OCI-LY7 (cell line): ENCODE data around the gene MYBPC2. TPM values are rescaled to one million over a fixed set of nuclear protein-coding genes. Genes with fewer than 3 reads are reported as not detected.

Experiments used
- BruUV-seq: library from RNA; stranded (reverse); fragments of 400-500 nt; replicated peaks from 2 replicates; lab custom pipeline; 2021; lab: Mats Ljungman, UMichigan
- CTCF ChIA-PET: fragments of 300-600 bp; sonication (Branson Sonifier 250); formaldehyde crosslinking; loops from one replicate; lab custom pipeline; 2022; ENCODE audit warnings: antibody characterized with exemption; ENCODE audit not compliant: unreplicated experiment; lab: Charles Lee
- POLR2A ChIA-PET: fragments of 300-600 bp; sonication (Branson Sonifier 250); formaldehyde crosslinking; loops from one replicate; lab custom pipeline; 2022; ENCODE audit warnings: antibody characterized with exemption; lab: Charles Lee
- DNase-seq: peaks from one replicate; pipeline ENCODE4 v3.0.0-alpha.2; 2015; ENCODE audit warnings: low spot score
- H2AFZ ChIP-seq: fragments of 200-600 bp; sonication (generic), shearing (Covaris generic); 2 replicates; pipeline ENCODE4 v1.6.1; 2014; ENCODE audit warnings: mild to moderate bottlenecking, antibody characterized with exemption, low read length, moderate library complexity
- H3K27ac ChIP-seq: fragments of 200-600 bp; sonication (generic); 2 replicates; pipeline ENCODE4 v1.5.1; 2014; ENCODE audit warnings: mixed run types, low read depth, mild to moderate bottlenecking, moderate library complexity, low read length, inconsistent platforms; ENCODE audit not compliant: poor library complexity, severe bottlenecking
- H3K36me3 ChIP-seq: fragments of 200-600 bp; sonication (generic); 2 replicates; pipeline ENCODE4 v1.6.1; 2014; ENCODE audit warnings: mild to moderate bottlenecking, antibody characterized with exemption, low read length, moderate library complexity, mixed read lengths; ENCODE audit not compliant: insufficient read depth
- H3K4me1 ChIP-seq: fragments of 200-600 bp; sonication (generic); 2 replicates; pipeline ENCODE4 v1.5.1; 2014; ENCODE audit warnings: mild to moderate bottlenecking, low read length; ENCODE audit not compliant: insufficient read depth, poor library complexity, severe bottlenecking
- H3K4me2 ChIP-seq: fragments of 200-600 bp; sonication (generic); 2 replicates; pipeline ENCODE4 v1.6.1; 2014; ENCODE audit warnings: mild to moderate bottlenecking, low read length
- H3K4me3 ChIP-seq: fragments of 200-600 bp; sonication (generic); 2 replicates; pipeline ENCODE4 v1.5.1; 2014; ENCODE audit warnings: mild to moderate bottlenecking, low read depth, low read length; ENCODE audit not compliant: poor library complexity, severe bottlenecking
- H3K79me2 ChIP-seq: fragments of 200-600 bp; sonication (generic); 2 replicates; pipeline ENCODE4 v1.6.1; 2016; ENCODE audit warnings: low read depth, mild to moderate bottlenecking, low read length, moderate library complexity, mixed read lengths; ENCODE audit not compliant: insufficient read depth
- H3K9me2 ChIP-seq: fragments of 200-600 bp; sonication (generic); 2 replicates; pipeline ENCODE4 v1.6.1; 2016; ENCODE audit warnings: mild to moderate bottlenecking, low read length, mixed read lengths; ENCODE audit not compliant: insufficient read depth
- H3K9me3 ChIP-seq: fragments of 200-600 bp; sonication (generic); 2 replicates; pipeline ENCODE4 v1.6.1; 2014; ENCODE audit warnings: mild to moderate bottlenecking, mixed run types, low read length, mixed read lengths
- H4K20me1 ChIP-seq: fragments of 200-600 bp; sonication (generic); 2 replicates; pipeline ENCODE4 v1.6.1; 2014; ENCODE audit warnings: mild to moderate bottlenecking, antibody characterized with exemption, low read length, moderate library complexity, mixed read lengths; ENCODE audit not compliant: insufficient read depth
- EZH2phosphoT487 ChIP-seq: fragments of 200-600 bp; sonication (generic); IDR thresholded peaks from 2 replicates; pipeline ENCODE4 v1.6.1; 2018; ENCODE audit warnings: low read depth, borderline replicate concordance, mild to moderate bottlenecking, mixed run types, antibody characterized with exemption, low read length, moderate library complexity, mixed read lengths
- intact Hi-C: fragments of 100-400 bp; cut with micrococcal nuclease; formaldehyde crosslinking; loops from one replicate; pipeline ENCODE4 v1.10.0; 2022; ENCODE audit not compliant: unreplicated experiment
- total RNA-seq, 2 experiments: library from RNA; depleted of rRNA in 1 of 2; stranded (reverse); fragments of >200 nt in 1 of 2; shearing (Covaris generic) in 1 of 2; gene quantifications; 2 replicates each; pipeline ENCODE4 v1.2.3, GENCODE V29; 2014 to 2022
- TF ChIP-seq, protein P1 (sequence below): fragments of 200-600 bp; sonication (generic); conservative IDR thresholded peaks from 2 replicates; pipeline ENCODE4 v1.5.1; 2014; ENCODE audit warnings: mild to moderate bottlenecking, antibody characterized with exemption, low read length, moderate library complexity, mixed read lengths

The MYBPC2 gene
- total RNA-seq, 2 experiments from 2014 or later: 15.4 to 28.2 TPM

DNA sequence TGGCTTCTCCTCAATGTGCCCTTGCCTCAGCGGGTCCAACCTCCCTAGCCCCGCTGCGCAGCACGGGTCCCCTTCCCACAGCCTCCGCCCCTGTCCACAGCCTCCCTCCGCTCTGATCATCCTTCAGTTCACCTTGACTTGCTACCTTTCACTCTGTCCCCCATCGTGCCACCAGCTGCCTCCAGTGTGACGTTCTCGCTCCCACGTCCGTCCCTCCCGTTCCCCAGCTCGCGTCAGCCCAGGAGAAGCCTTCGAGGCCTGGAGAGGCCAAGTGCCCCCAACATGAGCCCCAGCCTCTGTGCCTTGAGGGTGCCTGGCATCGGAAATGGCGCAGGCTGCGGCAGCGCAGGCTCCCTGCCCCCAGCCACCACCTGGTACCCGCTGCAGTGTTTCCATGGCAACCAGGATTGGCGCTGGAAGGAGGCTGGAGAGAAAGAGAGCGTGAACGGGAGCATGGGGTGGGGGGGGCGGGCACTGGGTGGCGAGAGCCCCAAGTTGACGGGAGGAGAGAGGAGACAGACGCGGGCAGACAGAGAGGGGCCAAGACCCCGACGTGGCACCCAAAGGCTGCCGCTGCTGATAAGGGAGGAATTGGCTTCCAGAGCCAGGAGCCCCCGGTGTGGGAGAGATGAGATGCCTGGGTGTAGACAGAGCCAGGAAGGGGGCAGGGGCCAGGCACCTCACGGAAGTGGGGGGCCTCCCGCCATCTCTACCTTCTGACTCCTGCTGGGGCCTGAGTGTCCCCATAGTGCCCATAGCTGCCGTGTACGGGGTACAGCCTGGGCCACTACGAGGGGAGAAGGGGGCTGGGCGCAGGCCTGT lies 81.9 kb downstream of the MYBPC2 start:
- no peaks in the 10 kb centered on the region for H3K79me2 ChIP-seq
- ChIA-PET POLR2A (no interaction called here), CTCF (no interaction called here)
- DNase-seq: no peak
- no peak overlapping the region for H2AFZ ChIP-seq
- H3K4me3 ChIP-seq: no peak overlapping the region
- no peak overlapping the region for H3K27ac ChIP-seq
- H3K4me1 ChIP-seq: peaks cover 12% of the 10 kb centered on the region
- TF ChIP-seq, protein P1, sequence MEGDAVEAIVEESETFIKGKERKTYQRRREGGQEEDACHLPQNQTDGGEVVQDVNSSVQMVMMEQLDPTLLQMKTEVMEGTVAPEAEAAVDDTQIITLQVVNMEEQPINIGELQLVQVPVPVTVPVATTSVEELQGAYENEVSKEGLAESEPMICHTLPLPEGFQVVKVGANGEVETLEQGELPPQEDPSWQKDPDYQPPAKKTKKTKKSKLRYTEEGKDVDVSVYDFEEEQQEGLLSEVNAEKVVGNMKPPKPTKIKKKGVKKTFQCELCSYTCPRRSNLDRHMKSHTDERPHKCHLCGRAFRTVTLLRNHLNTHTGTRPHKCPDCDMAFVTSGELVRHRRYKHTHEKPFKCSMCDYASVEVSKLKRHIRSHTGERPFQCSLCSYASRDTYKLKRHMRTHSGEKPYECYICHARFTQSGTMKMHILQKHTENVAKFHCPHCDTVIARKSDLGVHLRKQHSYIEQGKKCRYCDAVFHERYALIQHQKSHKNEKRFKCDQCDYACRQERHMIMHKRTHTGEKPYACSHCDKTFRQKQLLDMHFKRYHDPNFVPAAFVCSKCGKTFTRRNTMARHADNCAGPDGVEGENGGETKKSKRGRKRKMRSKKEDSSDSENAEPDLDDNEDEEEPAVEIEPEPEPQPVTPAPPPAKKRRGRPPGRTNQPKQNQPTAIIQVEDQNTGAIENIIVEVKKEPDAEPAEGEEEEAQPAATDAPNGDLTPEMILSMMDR: no peak
- no peak for TF ChIP-seq EZH2phosphoT487
- BruUV-seq: no TSS peak
- intact Hi-C loops: no loop called here
- no peaks in the 10 kb centered on the region for H4K20me1 ChIP-seq
- no peaks in the 10 kb centered on the region for H3K36me3 ChIP-seq
- no peaks in the 10 kb centered on the region for H3K9me2 ChIP-seq
- no peaks in the 10 kb centered on the region for H3K9me3 ChIP-seq
- no peak overlapping the region for H3K4me2 ChIP-seq

DNA sequence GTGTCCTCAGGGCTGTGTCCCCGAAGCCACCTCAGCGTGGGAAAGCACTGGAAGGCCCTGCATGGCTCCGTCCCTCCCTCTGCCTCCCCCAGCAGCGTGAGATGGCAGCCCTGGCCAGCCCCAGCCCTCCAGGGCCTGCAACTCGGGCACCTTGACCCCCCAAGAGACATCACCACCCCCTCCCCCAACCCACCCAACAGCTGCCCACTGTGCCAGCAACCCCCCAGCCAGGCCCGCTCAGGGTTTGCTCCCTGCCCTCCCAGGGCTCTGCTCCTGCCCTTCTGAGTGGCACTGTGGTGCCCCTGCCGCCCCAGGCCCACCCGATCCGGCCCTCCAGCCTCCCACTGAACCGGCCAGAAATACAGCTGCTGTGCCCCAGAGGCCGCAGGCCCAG lies 82.5 kb downstream of the MYBPC2 start:
- Histone ChIP-seq H3K9me2 (no peaks in the 10 kb centered on the region), H4K20me1 (no peaks in the 10 kb centered on the region), H3K79me2 (no peaks in the 10 kb centered on the region), H3K27ac (no peak overlapping the region), H3K4me2 (no peak overlapping the region), H2AFZ (no peak overlapping the region), H3K4me3 (no peak overlapping the region), H3K36me3 (no peaks in the 10 kb centered on the region), H3K4me1 (peaks cover 10% of the 10 kb centered on the region), H3K9me3 (no peaks in the 10 kb centered on the region)
- POLR2A ChIA-PET: interaction anchor here (0.8 kb wide), 1 partner anchor 315 kb away, joined by 3 read pairs; no protein-coding TSS in a partner anchor
- TF ChIP-seq EZH2phosphoT487: no peak
- TF ChIP-seq, protein P1: no peak
- DNase-seq: no peak
- intact Hi-C loops: no loop called here
- CTCF ChIA-PET: no interaction called here
- BruUV-seq: no TSS peak

Other genes starting within 250 kb of the MYBPC2 start
- gene MYH14, start 229.3 kb upstream of the MYBPC2 start, total RNA-seq (2014; rRNA removed; shearing (Covaris generic)): not detected in 2 replicates
- gene MYH14, start 229.3 kb upstream of the MYBPC2 start, total RNA-seq (2022): not detected in 2 replicates
- 7.1 and 7.4 TPM in 2 replicates for gene KCNC3, start 103.5 kb upstream of the MYBPC2 start, total RNA-seq (2014; rRNA removed; shearing (Covaris generic))
- 21.7 and 23.4 TPM in 2 replicates for gene KCNC3, start 103.5 kb upstream of the MYBPC2 start, total RNA-seq (2022)
- 2.6 and 5.7 TPM in 2 replicates for gene NAPSA, start 67.3 kb upstream of the MYBPC2 start, total RNA-seq (2014; rRNA removed; shearing (Covaris generic))
- 15.7 and 30.1 TPM in 2 replicates for gene NAPSA, start 67.3 kb upstream of the MYBPC2 start, total RNA-seq (2022)
- gene NR1H2, start 56.4 kb upstream of the MYBPC2 start, total RNA-seq (2014; rRNA removed; shearing (Covaris generic)): 52.8 and 65.7 TPM in 2 replicates
- 41.2 and 53.1 TPM in 2 replicates for gene NR1H2, start 56.4 kb upstream of the MYBPC2 start, total RNA-seq (2022)
- gene POLD1, start 48.5 kb upstream of the MYBPC2 start, total RNA-seq (2014; rRNA removed; shearing (Covaris generic)): 147 and 233 TPM in 2 replicates
- gene POLD1, start 48.5 kb upstream of the MYBPC2 start, total RNA-seq (2022): 119 and 127 TPM in 2 replicates
- gene SPIB, start 14.0 kb upstream of the MYBPC2 start, total RNA-seq (2014; rRNA removed; shearing (Covaris generic)): 122 and 145 TPM in 2 replicates
- gene SPIB, start 14.0 kb upstream of the MYBPC2 start, total RNA-seq (2022): 99.4 and 101 TPM in 2 replicates
- gene EMC10, start 43.6 kb downstream of the MYBPC2 start, total RNA-seq (2014; rRNA removed; shearing (Covaris generic)): 44.4 and 45.2 TPM in 2 replicates
- gene EMC10, start 43.6 kb downstream of the MYBPC2 start, total RNA-seq (2022): 37.5 and 39.1 TPM in 2 replicates
- gene GARIN5A, start 44.0 kb downstream of the MYBPC2 start, total RNA-seq (2014; rRNA removed; shearing (Covaris generic)): 0.63 and 0.85 TPM in 2 replicates
- 0.59 and 1.00 TPM in 2 replicates for gene GARIN5A, start 44.0 kb downstream of the MYBPC2 start, total RNA-seq (2022)
- gene JOSD2, start 78.3 kb downstream of the MYBPC2 start, total RNA-seq (2014; rRNA removed; shearing (Covaris generic)): 10.6 and 13.0 TPM in 2 replicates
- 15.9 and 17.8 TPM in 2 replicates for gene JOSD2, start 78.3 kb downstream of the MYBPC2 start, total RNA-seq (2022)
- not detected in 2 replicates for gene ASPDH, start 81.0 kb downstream of the MYBPC2 start, total RNA-seq (2014; rRNA removed; shearing (Covaris generic))
- not detected in 2 replicates for gene ASPDH, start 81.0 kb downstream of the MYBPC2 start, total RNA-seq (2022)
- gene LRRC4B, start 135.5 kb downstream of the MYBPC2 start, total RNA-seq (2014; rRNA removed; shearing (Covaris generic)): not detected in 2 replicates
- gene LRRC4B, start 135.5 kb downstream of the MYBPC2 start, total RNA-seq (2022): 0.29 TPM in 1 of 2 replicates, not detected in the other
- gene SYT3, start 207.0 kb downstream of the MYBPC2 start, total RNA-seq (2014; rRNA removed; shearing (Covaris generic)): 0.16 TPM in 1 of 2 replicates, not detected in the other
- gene SYT3, start 207.0 kb downstream of the MYBPC2 start, total RNA-seq (2022): 0.17 and 0.33 TPM in 2 replicates
- gene C19orf81, start 216.6 kb downstream of the MYBPC2 start, total RNA-seq (2014; rRNA removed; shearing (Covaris generic)): 15.2 and 20.0 TPM in 2 replicates
- gene C19orf81, start 216.6 kb downstream of the MYBPC2 start, total RNA-seq (2022): 11.4 and 14.2 TPM in 2 replicates